ENCODE results near the gene ST13. TPM values are rescaled to one million over a fixed set of nuclear protein-coding genes. Genes with fewer than 3 reads are reported as not detected.
"Not testable (repeated sequence)": the region's sequence is repeated elsewhere in the genome, so short reads cannot be mapped to it uniquely, and the experiment has no call there.

Gene ST13
- polyA plus RNA-seq, 4 donors = 579 to 705 (median 610) TPM

- no peak for DNase-seq (ENCODE audit: low read depth in 4 of 4, low spot score in 2 of 4)
Observed at GRCh38 chr22:40844951-40845350, 11.5 kb downstream of the ST13 start.

- no peak for DNase-seq (ENCODE audit: low read depth in 4 of 4, low spot score in 2 of 4)
Observed at GRCh38 chr22:40838486-40838885, 18.0 kb downstream of the ST13 start.

- DNase-seq (ENCODE audit: low read depth in 4 of 4, low spot score in 2 of 4) = no peak
Observed at GRCh38 chr22:40834619-40835018, 21.8 kb downstream of the ST13 start.

- no peak for DNase-seq (ENCODE audit: low read depth in 4 of 4, low spot score in 2 of 4)
Observed at GRCh38 chr22:40829131-40829530, 27.3 kb downstream of the ST13 start.

- no peak for DNase-seq (ENCODE audit: low read depth in 4 of 4, low spot score in 2 of 4)
Observed at GRCh38 chr22:40826984-40827741, 29.3 kb downstream of the ST13 start.

- not testable (repeated sequence) for DNase-seq (ENCODE audit: low read depth in 4 of 4, low spot score in 2 of 4)
Observed at GRCh38 chr22:40826292-40826691, 30.1 kb downstream of the ST13 start.

- DNase-seq (ENCODE audit: low read depth in 4 of 4, low spot score in 2 of 4) = no peak
Observed at GRCh38 chr22:40823426-40823825, 33.0 kb downstream of the ST13 start.

GRCh38 chr22:40819599-40820140, 36.8 kb downstream of the ST13 start:
- DNase-seq (ENCODE audit: low read depth in 4 of 4, low spot score in 2 of 4) = no peak

GRCh38 chr22:40818747-40819598, 37.5 kb downstream of the ST13 start, which contains the start of gene SLC25A17:
SLC25A17 (minus strand) TSS chr22:40819346; CDS start chr22:40819248, 98 bp downstream.
- DNase-seq (ENCODE audit: low read depth in 4 of 4, low spot score in 2 of 4) = peak; percentile 51 to 82 (median 58)

- no peak for DNase-seq (ENCODE audit: low read depth in 4 of 4, low spot score in 2 of 4)
Observed at GRCh38 chr22:40818192-40818746, 38.2 kb downstream of the ST13 start.

- DNase-seq (ENCODE audit: low read depth in 4 of 4, low spot score in 2 of 4) = no peak
Observed at GRCh38 chr22:40817737-40818136, 38.7 kb downstream of the ST13 start.

- no peak for DNase-seq (ENCODE audit: low read depth in 4 of 4, low spot score in 2 of 4)
Observed at GRCh38 chr22:40813912-40814315, 42.5 kb downstream of the ST13 start.

GRCh38 chr22:40808018-40808841, 48.2 kb downstream of the ST13 start:
- no peak for DNase-seq (ENCODE audit: low read depth in 4 of 4, low spot score in 2 of 4)

- no peak for DNase-seq (ENCODE audit: low read depth in 4 of 4, low spot score in 2 of 4)
Observed at GRCh38 chr22:40806711-40807110, 49.7 kb downstream of the ST13 start.

- no peak for DNase-seq (ENCODE audit: low read depth in 4 of 4, low spot score in 2 of 4)
Observed at GRCh38 chr22:40805699-40806203, 50.7 kb downstream of the ST13 start.

GRCh38 chr22:40805239-40805638, 51.2 kb downstream of the ST13 start:
- DNase-seq (ENCODE audit: low read depth in 4 of 4, low spot score in 2 of 4) = no peak

- no peak for DNase-seq (ENCODE audit: low read depth in 4 of 4, low spot score in 2 of 4)
Observed at GRCh38 chr22:40803321-40803720, 53.1 kb downstream of the ST13 start.

- no peak for DNase-seq (ENCODE audit: low read depth in 4 of 4, low spot score in 2 of 4)
Observed at GRCh38 chr22:40799008-40799407, 57.4 kb downstream of the ST13 start.

- no peak for DNase-seq (ENCODE audit: low read depth in 4 of 4, low spot score in 2 of 4)
Observed at GRCh38 chr22:40797427-40797826, 59.0 kb downstream of the ST13 start.

- no peak for DNase-seq (ENCODE audit: low read depth in 4 of 4, low spot score in 2 of 4)
Observed at GRCh38 chr22:40792451-40792850, 64.0 kb downstream of the ST13 start.
